ENCODE data around the gene BAIAP2.
"Not testable (repeated sequence)": the region's sequence is repeated elsewhere in the genome, so short reads cannot be mapped to it uniquely, and the experiment has no call there.

Gene BAIAP2

GRCh38 chr17:81070541-81071246 lies 35.7 kb downstream of the BAIAP2 start:
- DNase-seq, result no peak

- DNase-seq, result no peak
These were observed 37.1 kb downstream of the BAIAP2 start for GRCh38 chr17:81071761-81072741.

DNA sequence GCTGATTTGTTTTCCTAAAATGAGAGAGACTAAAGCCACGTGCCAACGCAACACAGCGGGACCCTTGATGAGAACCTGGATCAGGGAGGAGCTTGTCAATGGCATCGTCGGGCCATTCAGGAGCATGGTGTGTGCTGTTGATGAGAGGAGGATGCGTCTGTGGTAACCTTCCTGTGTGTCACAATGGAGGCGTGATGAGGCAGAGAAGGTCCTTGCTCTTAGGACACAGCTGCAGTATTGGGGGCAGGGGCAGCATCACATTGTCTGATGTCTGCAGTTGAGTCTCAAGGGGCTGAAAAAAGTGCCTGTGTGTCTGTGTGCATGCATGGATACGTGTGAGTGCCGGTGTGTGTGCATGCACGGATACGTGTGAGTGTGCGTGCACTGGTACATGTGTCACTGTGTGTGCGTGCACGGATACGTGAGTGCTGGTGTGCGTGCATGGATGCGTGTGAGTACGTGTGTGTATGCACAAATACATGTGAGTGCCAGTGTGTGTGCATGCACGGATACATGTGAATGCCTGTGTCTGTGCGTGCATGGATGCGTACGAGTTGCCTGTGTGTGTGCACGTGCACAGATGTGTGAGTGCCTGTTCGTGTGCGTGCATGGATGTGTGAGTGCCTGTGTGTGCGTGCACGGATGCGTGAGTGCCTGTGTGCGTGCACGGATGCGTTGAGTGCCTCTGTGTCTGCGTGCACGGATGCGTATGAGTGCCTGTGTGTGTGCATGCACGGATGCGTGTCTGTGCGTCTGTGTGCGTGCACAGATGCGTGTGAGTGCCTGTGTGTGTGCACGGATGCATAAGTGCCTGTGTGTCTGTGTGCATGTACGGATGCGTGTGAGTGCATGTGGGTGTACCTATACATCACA lies 39.3 kb downstream of the BAIAP2 start:
- DNase-seq, result no peak

DNA sequence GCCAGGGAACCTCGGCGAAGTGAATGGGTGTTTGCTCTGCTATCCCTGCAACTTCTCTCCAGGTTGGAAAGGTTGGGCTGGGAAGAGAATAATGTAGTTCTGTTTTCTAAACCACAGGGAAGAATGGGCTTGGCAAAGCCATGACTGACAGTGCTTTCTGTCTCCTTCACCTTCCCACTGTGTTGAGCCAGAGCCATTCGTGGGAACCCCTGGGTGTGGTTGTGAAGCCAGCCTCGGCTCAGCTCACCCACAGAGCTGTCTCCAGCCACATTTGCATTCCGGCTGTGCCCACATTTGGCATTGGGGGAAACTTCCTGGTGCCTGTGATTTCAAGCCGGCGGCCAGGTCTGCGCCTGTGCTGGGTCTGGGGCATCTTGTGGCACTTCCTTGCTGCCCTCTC lies 39.9 kb downstream of the BAIAP2 start:
- DNase-seq, result no peak

- no peak for DNase-seq
These were observed 40.4 kb downstream of the BAIAP2 start for GRCh38 chr17:81075307-81075706.

- no peak for DNase-seq
These were observed 41.3 kb downstream of the BAIAP2 start for GRCh38 chr17:81076141-81076679.

GRCh38 chr17:81078026-81078913 lies 43.3 kb downstream of the BAIAP2 start:
- not testable (repeated sequence) for DNase-seq

DNA sequence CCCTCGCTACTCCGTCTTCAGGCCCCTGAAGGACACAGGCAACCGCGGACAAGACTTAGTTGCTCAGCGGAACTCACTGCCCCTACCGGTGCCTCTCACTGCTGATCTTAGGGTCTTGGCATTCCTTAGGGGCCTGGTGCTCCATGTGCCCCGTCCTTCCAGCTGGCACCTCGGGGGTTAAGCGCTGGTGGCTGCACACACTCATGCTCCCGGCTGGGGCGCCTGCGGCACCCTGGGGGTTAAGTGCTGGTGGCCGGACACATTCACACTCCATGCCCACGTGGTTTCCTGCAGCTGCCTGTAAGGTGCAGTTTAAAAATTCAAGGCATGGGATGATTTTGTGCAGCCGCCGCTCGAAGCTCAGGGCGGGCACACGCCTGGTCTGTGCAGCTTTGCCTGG lies 45.1 kb downstream of the BAIAP2 start:
- DNase-seq, result no peak

- no peak for DNase-seq
These were observed 46.5 kb downstream of the BAIAP2 start for GRCh38 chr17:81081222-81082176.

- DNase-seq, result no peak
These were observed 47.5 kb downstream of the BAIAP2 start for GRCh38 chr17:81082177-81083073.

DNA sequence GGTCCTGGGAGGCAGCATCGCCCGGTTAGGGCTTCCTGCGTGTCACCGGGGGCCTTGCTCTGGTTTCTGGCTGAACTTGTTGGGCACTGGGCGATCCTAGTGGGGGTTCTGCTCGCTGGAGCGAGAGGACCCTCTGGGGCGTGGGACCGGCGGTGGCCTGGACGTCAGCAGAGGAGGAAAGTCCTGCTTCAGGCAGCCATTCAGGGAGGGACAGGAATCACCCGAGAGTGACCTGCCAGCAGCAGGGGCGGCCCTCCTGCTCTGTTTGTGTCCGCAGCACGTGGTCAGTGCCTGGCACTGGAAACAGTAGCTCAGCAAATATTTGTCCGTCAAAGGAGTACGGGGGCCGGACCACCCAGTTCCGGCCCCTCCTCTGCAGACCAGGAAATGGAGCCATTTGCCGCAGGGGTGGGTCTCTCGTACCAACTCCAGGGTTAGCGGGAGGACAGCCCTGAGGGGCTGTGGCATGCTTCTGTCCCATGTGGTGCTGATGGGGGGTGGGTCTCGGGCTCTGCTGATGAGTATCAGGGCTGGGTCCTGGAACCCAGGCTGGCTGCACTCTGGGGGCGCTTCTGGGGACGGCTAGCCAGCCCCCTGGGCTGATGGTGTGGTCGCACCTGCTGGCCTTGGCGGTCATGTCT lies 48.3 kb downstream of the BAIAP2 start:
- no peak for DNase-seq

DNA sequence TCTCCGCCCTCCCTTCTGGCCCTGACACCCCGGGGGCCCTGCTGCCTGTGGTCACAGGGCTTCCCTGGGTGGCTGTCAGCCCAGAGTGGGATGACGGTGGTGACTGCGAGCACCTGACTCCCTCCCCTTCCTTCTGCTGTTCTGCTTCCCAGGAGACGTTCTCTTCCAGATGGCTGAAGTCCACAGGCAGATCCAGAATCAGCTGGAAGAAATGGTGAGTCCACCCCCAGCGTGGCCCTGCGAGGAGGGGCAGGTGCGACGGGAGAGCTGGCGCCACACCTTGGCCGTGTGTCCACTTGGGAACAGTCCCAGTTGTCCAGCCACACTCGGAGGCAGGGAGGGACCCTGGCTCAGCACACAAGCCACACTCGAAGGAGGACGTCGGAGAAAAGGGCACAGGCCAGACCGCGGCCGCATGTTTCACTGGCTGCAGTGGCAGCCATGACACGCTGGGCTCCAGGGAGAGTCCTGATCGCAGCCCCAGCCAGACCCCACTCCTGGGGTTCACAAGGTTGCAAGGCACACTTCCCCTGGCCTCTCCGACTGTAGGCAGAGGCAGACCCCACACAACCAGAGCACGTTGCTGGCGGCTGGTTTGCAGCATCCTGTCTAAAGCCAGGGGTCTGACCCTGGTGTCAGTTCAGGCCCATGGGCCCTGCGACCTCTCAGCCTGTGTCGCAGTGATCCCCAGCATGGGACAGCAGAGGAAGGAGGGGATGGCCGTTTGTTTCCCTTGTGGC lies 49.9 kb downstream of the BAIAP2 start:
- no peak for DNase-seq

- no peak for DNase-seq
These were observed 50.5 kb downstream of the BAIAP2 start for GRCh38 chr17:81085420-81085911.

GRCh38 chr17:81086789-81087551 lies 52.0 kb downstream of the BAIAP2 start:
- DNase-seq, result no peak

GRCh38 chr17:81090361-81091136 lies 55.6 kb downstream of the BAIAP2 start:
- DNase-seq, result peak; percentile 54

GRCh38 chr17:81091154-81091553 lies 56.2 kb downstream of the BAIAP2 start:
- no peak for DNase-seq

Data from activated CD4-positive, alpha-beta T cell treated with anti-CD3 and anti-CD28 coated beads for 48 hours (primary cell).